HepG2 (cell line): ENCODE measurements around the gene PLK3. TPM values are rescaled to one million over a fixed set of nuclear protein-coding genes. Genes with fewer than 3 reads are reported as not detected.

Source experiments
- CSRNP1 ChIP-seq: sonication (generic); formaldehyde crosslinking; IDR thresholded peaks from 2 replicates; pipeline ENCODE4 v1.8.1; 2023; ENCODE audit warnings: mild to moderate bottlenecking, missing genetic modification reagents
- DRAP1 ChIP-seq: IDR thresholded peaks from 2 replicates; pipeline ENCODE4 v1.6.1; 2016; ENCODE audit warnings: missing genetic modification reagents, missing compliant biosample characterization
- ELF4 ChIP-seq: sonication (generic); formaldehyde crosslinking; IDR thresholded peaks from 2 replicates; pipeline ENCODE4 v1.5.0; 2020; ENCODE audit warnings: missing genetic modification reagents, mild to moderate bottlenecking, moderate library complexity, borderline replicate concordance
- JARID2 ChIP-seq: sonication (generic); formaldehyde crosslinking; IDR thresholded peaks from 2 replicates; pipeline ENCODE4 v1.8.1; 2023; ENCODE audit warnings: missing genetic modification reagents, inconsistent platforms; ENCODE audit not compliant: insufficient replicate concordance
- KLF6 ChIP-seq: IDR thresholded peaks from 2 replicates; pipeline ENCODE4 v1.8.0; 2016; ENCODE audit warnings: missing biosample characterization, missing genetic modification reagents
- MIXL1 ChIP-seq: IDR thresholded peaks from 2 replicates; pipeline ENCODE4 v1.6.1; 2016
- NR0B2 ChIP-seq: sonication (generic); formaldehyde crosslinking; IDR thresholded peaks from 2 replicates; pipeline ENCODE4 v1.4.0; 2020; ENCODE audit warnings: mild to moderate bottlenecking, missing genetic modification reagents
- NR2F2 ChIP-seq: IDR thresholded peaks from 2 replicates; pipeline ENCODE4 v1.6.1; 2012; ENCODE audit warnings: low read depth, inconsistent platforms, borderline replicate concordance
- PHF20 ChIP-seq: sonication (generic); formaldehyde crosslinking; IDR thresholded peaks from 2 replicates; pipeline ENCODE4 v1.5.0; 2020; ENCODE audit warnings: mild to moderate bottlenecking, missing genetic modification reagents
- PRMT3 ChIP-seq: sonication (generic); formaldehyde crosslinking; IDR thresholded peaks from 2 replicates; pipeline ENCODE4 v1.8.1; 2022; ENCODE audit warnings: low read depth, mild to moderate bottlenecking, moderate library complexity, missing genetic modification reagents, borderline replicate concordance
- RBFOX2 ChIP-seq: fragments of 200-400 bp; formaldehyde crosslinking; IDR thresholded peaks from 2 replicates; pipeline ENCODE4 v1.6.1; 2017; ENCODE audit warnings: low read depth, mild to moderate bottlenecking, low read length
- RBM22 ChIP-seq: fragments of 200-400 bp; formaldehyde crosslinking; optimal IDR thresholded peaks from 2 replicates; pipeline ENCODE3; 2017; ENCODE audit warnings: mild to moderate bottlenecking, low read length, moderate library complexity
- RFXAP ChIP-seq: sonication (generic); formaldehyde crosslinking; IDR thresholded peaks from 2 replicates; pipeline ENCODE4 v1.4.0; 2020; ENCODE audit warnings: missing genetic modification reagents, borderline replicate concordance
- SYNCRIP ChIP-seq: fragments of 200-400 bp; formaldehyde crosslinking; IDR thresholded peaks from 2 replicates; pipeline ENCODE4 v1.6.1; 2018; ENCODE audit warnings: mild to moderate bottlenecking, low read depth, low read length; ENCODE audit not compliant: insufficient read depth
- ZNF124 ChIP-seq: sonication (generic); formaldehyde crosslinking; IDR thresholded peaks from 2 replicates; pipeline ENCODE4 v1.4.0; 2020; ENCODE audit warnings: missing genetic modification reagents
- ZNF136 ChIP-seq: sonication (generic); formaldehyde crosslinking; IDR thresholded peaks from 2 replicates; pipeline ENCODE4 v1.8.1; 2022; ENCODE audit warnings: low read depth, mild to moderate bottlenecking, moderate library complexity, missing genetic modification reagents
- ZNF234 ChIP-seq: sonication (generic); formaldehyde crosslinking; conservative IDR thresholded peaks from 2 replicates; pipeline ENCODE4 v1.5.1; 2020; ENCODE audit warnings: mild to moderate bottlenecking, missing genetic modification reagents
- ZNF512B ChIP-seq: sonication (generic); formaldehyde crosslinking; IDR thresholded peaks from 2 replicates; pipeline ENCODE4 v1.5.1; 2020; ENCODE audit warnings: missing genetic modification reagents, mild to moderate bottlenecking, borderline replicate concordance
- ZNF75D ChIP-seq: sonication (generic); formaldehyde crosslinking; IDR thresholded peaks from 2 replicates; pipeline ENCODE4 v1.8.1; 2023; ENCODE audit warnings: missing genetic modification reagents, mild to moderate bottlenecking, borderline replicate concordance
- ZNF773 ChIP-seq: sonication (generic); formaldehyde crosslinking; IDR thresholded peaks from 2 replicates; pipeline ENCODE4 v1.4.0; 2020; ENCODE audit warnings: missing genetic modification reagents, borderline replicate concordance
- ZSCAN21 ChIP-seq: sonication (generic); formaldehyde crosslinking; IDR thresholded peaks from 2 replicates; pipeline ENCODE4 v1.8.0; 2022; ENCODE audit warnings: mild to moderate bottlenecking, missing genetic modification reagents, moderate library complexity, borderline replicate concordance
- ZSCAN29 ChIP-seq: sonication (generic); formaldehyde crosslinking; conservative IDR thresholded peaks from 2 replicates; pipeline ENCODE4 v1.4.0; 2020; ENCODE audit warnings: mild to moderate bottlenecking, missing genetic modification reagents
- polyA plus RNA-seq, 8 experiments: library from polyadenylated mRNA; depleted of rRNA in 3 of 8; stranded (reverse) in 7 of 8; unstranded in 1 of 8; fragments of >200 nt; fragmentation: Illumina TruSeq in 4 of 8; extraction: Trizol in 4 of 8; gene quantifications; 2 replicates each; pipeline versions ENCODE4 v1.2.1 to v1.2.3, GENCODE V29; 2011 to 2016; ENCODE audit warnings: low read depth in 4 of 8, missing spikeins in 1 of 8, mixed read lengths in 1 of 8; ENCODE audit not compliant: insufficient read depth in 1 of 8
- total RNA-seq, 5 experiments: library from RNA; depleted of rRNA; stranded (reverse); fragments of >200 nt; fragmentation: Illumina TruSeq; extraction: Trizol; gene quantifications; 2 replicates each; pipeline ENCODE4 v1.2.3, GENCODE V29; 2016; ENCODE audit warnings: low read depth in 1 of 5

Gene PLK3
- total and polyA plus RNA-seq, 2 of the 13 experiments (the other 11 are each of a cell fraction or from before 2014, with no cell fraction given): 9.8 to 16.9 TPM

GRCh38 chr1:44819608-44820327, 19.6 kb downstream of the PLK3 start (continued):
- TF ChIP-seq ZNF512B: no peak
- TF ChIP-seq MIXL1 (CRISPR knock-in tag): no peak
- 0 out of 2 replicates have a peak, but pooled peaks have one; percentile 55 for TF ChIP-seq NR0B2 (CRISPR knock-in tag)
- TF ChIP-seq RBFOX2: peak; percentile 78
- TF ChIP-seq KLF6 (CRISPR knock-in tag): peak; percentile 52
- peak; percentile 91 for TF ChIP-seq ZSCAN29
- TF ChIP-seq ZNF773: no peak
- TF ChIP-seq ELF4 (CRISPR knock-in tag): 0 out of 2 replicates have a peak, but pooled peaks have one; percentile 64
- no peak for TF ChIP-seq CSRNP1 (CRISPR knock-in tag)
- TF ChIP-seq DRAP1 (CRISPR knock-in tag): peak; percentile 100
- TF ChIP-seq PHF20 (CRISPR knock-in tag): peak; percentile 66; the same call in 1 of the 2 replicates
- TF ChIP-seq SYNCRIP: no peak
- TF ChIP-seq ZNF124 (CRISPR knock-in tag): peak; percentile 84; the same call in 1 of the 2 replicates
- TF ChIP-seq ZSCAN21 (CRISPR knock-in tag): peak; percentile 38; the same call in 1 of the 2 replicates
- no peak for TF ChIP-seq ZNF234
- TF ChIP-seq PRMT3 (CRISPR knock-in tag): peak; percentile 86
- TF ChIP-seq RBM22: peak; percentile 94
- peak; percentile 55; the same call in 1 of the 2 replicates for TF ChIP-seq RFXAP (CRISPR knock-in tag)
- no peak for TF ChIP-seq ZNF75D (CRISPR knock-in tag)
- TF ChIP-seq JARID2 (CRISPR knock-in tag): peak; percentile 44
- no peak; the same call in 1 of the 2 replicates for TF ChIP-seq ZNF136 (CRISPR knock-in tag)
- TF ChIP-seq NR2F2: peak; percentile 49
